Inflammatory macrophage (primary cell): ENCODE data around the gene PHF12.
"Not testable (repeated sequence)": the region's sequence is repeated elsewhere in the genome, so short reads cannot be mapped to it uniquely, and the experiment has no call there.

Experiments
- DNase-seq, 2 donors: peaks; one replicate each; pipeline ENCODE4 v3.0.0-alpha.2; 2020 to 2022

The PHF12 gene

DNA sequence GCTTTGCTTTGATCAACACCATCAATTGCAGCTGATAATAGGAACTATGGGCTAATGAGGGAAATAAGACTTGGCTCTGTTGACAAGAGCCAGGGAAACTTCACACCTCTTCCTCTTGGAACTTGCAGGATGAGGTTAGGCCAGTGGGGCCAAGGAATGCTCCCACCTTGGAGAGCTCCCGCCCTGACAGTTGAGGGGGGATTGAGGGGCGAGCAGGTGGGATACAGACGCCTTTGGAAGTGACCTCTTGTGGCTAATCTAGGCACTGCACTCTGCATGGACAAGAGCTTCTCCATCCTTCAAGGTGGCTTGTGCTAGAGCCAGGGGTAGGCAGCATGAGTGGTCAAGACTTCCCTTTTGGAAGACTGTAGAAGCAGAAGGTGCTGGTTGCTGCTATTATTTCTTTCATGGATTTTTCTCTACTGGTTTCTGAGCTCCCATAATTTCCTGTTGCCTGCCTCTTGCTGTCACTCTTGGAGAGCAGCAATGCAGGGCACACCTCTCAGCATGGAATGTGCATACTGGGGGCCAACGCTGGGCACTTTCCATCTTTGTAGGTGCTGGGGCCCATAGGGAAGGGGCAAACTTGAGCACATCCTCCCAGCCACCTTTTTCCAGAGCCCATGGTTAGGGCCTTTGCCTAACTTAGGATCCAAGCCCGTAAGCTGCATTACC is 2.3 kb upstream of the PHF12 start:
- peak in 1 of 2 donors; percentile 24 for DNase-seq

DNA sequence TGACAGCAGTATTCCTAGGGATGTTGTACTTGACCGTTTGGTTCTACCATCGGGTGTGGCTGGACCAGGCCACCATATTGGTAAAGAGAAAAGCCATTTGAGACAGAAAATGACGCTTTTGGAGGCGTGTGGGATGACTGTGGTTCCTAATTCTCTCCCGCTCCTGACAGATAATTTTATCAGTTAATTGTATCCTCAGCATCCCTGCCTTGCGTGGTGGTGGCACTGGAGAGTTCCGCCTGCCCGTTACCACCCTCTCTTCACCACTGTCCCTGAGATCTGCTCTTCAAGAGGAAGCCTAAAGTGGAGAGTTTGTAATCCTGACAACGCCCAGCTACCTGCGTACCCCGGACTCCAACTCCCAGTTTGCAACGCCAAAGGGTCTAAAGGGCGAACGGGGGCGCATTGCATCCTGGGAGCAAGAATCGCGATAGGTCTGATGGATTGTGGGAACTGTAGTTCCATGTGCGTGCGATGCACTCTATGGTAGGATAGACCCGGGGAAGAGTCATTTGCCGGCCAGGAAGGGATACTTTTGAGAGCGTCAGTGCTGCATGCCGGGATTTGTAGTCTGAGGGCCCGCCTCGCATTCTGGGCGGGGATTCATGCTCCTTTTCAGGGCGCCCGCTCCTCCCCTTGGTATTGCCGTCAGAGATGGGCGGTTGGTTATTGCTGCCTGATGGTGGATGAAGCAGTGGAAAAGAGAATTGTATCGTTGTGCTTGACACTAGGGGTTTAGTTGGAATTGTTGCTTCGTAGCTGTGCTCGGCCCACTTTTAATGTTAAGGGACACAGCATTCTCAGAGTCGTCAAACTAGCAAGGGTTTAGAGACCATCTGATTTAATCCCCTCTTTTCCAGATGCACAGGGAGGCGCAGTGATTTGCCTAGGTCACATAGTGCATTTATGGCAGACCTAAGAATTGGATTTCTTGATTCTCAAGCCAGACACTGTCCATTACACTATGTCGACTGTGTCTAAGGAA is 965 bp upstream of the PHF12 start:
- DNase-seq, result peak; percentile 99 to 100

DNA sequence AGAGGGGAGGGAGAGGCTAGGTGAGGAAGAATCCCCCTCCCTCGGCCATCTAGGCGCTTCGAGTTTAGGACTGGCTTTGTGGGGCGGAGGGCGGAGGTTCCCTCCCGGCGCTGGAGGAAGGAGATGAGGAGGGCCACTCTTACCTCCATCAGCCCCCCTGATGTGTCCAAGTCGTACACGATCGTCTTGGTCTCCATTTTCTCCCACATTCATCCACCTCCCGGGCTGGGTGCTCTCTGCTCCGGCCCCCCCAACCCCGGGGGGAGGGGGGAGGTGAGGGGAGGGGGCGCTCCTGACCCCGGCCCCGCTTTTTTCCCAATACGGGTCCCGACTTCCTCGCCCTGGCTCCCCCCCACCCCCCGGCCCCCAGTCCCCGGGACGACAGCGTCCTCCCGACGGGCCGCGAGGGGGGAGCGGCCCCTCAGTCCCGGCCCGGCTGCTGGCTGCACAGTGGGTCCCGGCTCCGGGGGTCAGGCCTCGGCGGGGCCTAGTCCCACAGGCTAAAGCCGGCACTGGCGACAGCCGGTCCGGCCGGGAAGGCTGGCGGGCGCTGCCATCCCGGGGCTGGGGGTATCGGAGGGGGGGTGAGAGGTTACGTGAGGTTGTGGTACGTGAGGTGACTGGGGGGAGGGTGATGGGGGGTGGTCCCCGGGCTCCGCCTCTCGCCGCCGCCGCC is 428 bp downstream of the PHF12 start:
- no peak for DNase-seq

DNA sequence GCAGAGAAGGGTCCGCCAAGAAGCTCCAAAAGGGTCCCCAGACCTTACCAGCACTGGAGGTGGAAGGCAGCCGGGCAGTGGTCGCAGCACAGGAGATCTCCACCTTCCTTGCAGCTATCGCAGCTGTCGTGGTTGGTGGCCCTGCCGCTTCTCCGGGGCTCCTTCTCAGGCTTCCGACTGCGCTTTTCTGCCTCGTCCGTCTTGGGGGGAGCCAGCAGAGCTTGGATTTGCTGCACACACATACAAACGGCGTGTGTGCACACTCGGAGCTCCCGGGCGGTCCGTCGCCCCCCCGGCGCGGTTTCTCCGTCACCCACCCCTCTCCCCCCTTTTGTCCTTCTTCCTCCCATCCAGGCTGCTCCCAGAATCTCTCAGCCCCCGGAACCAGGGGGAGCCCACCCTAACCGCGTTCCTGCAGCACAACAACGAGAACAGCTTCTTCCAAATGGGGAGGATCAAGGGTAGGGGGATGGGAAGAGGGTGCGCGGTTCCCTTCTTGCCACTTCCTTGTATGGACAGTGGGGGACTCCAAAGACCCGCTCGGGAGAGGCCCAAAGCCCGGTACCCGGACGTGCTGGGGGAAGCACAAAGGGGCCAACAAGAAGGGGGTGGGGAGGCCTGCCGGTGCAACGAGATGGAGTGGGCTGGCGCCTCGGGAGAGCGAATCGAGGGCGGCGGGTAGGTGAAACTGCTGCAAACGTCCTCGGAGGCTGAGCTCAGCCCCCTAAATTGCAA is 1.1 kb downstream of the PHF12 start:
- peak; percentile 45 to 46 for DNase-seq

DNA sequence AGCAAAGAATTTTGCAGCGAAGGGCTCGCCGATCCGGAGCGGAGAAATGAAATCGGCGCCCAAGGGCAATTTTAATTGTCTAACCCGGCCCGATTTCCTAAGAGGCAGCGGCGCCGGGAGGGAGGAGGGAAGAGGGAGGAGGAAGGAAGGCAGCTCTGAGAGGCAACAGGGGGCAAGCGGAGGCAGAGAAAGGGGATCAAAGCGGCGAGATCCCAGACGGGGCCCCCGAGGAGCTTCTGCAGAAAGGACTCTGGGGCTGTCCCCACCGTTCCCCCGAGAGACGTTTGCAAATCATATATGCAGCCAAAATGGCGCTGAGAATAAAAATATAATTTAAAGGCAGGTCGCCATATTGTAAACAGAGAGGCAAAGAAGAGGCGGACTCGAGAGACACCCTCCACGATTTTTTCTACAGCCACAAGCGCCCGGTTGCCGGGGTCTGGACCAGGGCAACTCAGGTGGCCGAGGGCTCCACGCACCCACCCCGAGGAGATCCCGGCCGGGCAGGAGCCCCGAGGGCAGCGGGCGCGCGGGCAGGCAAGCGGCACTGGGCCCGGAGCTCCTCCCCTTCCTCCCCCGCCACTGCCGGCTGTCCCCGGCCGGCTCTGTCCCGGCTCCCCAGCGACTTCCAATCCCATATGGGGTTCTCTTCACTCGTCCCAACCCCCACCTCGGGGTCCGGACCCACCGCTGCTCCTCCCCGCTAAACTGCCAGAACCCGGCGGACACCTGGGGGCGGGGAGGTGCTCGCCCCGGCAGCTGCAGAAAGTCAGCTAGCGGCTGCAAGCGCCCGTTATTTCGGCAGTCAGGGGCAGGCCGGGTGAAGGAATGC is 1.9 kb downstream of the PHF12 start:
- DNase-seq, result peak; percentile 56 to 63

DNA sequence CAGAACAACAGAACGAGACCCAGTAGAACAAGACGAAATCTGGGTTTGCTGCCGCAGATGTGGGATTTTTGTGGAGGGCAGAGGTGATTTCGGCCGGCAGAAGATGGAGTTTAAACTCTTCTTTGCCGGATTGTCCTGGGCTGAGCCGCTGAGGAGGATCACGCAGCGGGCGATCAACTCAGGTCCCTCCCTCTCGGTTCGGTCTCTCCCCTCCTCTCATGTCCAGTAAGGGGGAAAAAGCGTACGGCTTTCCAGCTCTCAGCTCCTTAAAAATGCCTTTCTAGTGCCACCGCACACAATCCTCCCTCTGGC is 2.5 kb downstream of the PHF12 start:
- DNase-seq, result no peak

DNA sequence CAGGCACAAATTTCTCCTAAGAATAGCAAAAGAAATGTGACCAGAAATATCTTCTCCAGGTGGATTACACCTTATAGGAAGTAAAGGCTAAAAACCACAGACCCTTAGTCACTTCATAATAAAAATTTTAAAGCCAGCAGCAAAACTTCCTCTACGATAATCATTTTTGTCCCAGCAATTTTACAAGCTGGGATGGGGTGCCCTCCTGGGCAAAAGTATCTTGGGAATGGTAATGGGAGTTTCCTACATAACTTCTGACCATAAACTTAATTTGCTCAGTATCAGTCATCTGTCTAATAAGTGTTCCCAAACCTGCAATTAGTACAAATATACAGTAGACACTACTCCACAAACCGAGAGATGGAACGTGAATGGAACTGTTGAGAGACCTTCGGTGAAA is 3.0 kb downstream of the PHF12 start:
- DNase-seq, result no peak

DNA sequence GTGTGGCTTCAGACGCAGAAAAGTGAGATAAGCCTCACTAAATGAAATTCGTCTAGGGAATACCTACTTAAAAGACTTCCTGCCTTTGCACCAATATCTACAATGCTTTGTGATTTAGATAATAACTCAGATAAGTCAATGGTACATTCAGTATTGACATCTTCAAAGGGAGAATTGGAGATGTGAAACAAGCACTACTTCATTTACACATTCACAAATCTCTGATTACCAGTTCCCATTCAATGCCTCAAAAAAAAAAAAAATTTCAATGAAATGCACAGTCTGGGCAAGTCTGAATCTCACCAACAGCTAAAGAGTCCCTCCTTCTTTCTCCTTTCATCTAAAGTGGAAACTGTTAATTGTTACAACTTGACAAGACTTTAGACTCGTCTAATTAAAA is 3.7 kb downstream of the PHF12 start:
- DNase-seq, result no peak

DNA sequence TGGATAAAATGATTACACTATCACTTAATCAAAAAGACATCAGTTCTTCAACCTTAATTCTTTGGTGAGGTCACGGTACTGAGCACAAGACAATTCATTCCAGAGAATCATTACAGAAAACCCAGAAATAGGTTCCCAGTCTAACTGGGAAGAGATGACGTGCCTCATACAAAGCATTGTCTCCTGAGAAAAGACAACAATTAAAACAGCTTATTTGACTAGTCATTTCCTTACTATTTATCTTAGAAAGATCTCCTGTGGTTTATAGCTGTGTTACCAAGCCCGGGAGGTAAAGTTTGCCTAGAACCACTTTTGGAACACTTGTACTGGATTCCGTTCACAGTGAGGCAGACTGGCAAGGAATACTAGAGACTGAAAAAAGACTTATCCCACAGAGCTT is 5.1 kb downstream of the PHF12 start:
- no peak for DNase-seq

DNA sequence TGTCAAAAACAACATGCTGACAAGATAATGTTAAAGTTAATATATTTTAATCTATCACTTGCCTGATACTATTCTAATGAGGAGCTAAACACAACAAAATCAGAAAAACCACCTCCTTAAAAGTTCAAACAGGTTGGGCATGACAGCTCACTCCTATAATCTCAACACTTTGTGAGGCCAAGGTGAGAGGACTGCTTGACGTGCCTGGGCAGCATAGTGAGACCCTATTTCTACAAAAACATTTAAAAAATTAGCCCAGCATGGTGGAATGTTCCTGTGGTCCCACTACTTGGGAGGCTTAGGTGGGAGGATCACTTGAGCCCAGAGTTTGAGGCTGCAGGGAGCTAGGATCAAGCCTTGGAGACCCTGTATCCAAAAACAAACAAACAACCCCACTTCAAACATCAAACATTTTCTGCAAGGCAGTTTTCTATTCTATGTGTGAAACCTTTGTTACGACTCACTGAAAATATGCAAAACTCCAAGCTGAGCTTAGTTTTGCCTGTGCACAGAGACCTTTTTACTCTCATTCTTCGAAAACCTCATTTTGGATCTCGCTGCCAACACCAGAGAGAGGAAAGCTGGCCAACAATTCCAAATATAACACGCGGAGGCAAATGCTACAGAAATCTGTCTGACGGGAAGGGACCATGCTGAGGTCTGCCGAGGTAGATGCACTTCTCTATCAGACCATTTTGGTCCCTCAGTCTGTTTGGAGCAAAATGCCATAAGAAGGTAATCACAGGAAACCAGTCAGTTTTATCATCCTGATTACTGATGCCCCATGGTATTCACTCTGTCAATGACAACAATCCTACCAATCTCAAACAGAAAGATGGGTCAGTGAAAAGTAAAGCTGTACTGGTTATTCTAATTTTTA is 6.2 kb downstream of the PHF12 start:
- DNase-seq, result no peak

DNA sequence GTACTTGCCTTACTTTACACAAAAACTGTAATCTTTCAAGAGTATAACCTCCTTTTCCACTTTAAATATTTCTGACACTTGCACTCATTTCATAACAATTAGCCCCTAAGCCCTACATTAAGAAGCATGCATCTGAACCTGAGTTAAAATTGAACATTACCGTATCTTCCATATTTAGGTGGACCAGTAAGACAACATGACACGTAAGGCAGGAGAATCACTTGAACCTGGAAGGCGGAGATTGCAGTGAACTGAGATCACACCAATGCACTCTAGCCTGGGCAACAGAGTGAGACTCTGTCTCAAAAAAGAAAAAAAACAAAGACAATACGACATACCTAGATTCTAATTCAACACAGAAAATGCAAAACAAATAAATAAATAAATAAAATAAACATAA is 7.0 kb downstream of the PHF12 start:
- no peak for DNase-seq

DNA sequence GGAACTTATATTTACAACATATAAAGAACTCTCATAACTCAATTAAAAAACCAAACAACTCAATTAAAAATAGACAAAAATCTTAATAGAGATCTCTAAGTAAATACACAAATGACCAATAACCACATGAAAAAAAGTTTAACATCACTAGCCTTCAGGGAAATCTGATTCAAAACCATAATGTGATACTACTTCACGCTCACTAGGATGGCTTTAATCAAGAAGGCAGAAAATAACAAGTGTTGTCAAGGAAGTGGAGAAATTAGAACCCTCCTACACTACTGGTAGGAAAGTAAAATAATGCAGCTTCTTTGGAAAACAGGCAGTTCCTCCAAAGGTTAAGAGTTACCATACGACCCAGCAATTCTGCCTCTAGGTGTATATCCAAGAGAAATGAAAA is 8.4 kb downstream of the PHF12 start:
- DNase-seq, result no peak

DNA sequence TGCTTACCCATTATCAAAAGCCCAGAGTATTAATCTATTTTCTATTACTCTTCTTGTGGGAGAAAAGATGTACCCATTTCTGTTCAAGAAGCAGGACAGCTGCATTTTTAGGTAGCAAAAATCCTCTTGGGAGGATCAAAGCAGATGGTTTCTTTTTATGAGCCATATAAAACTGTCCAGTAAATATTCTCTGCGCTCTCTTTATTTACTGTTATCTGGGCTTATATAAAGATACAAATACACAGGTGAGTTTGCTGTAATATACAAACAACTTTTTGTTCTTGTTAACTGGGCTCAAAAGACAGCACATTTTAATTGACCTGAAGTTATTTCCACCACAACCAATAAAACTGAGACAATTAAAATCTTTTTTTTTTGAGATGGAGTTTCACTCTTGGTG is 10.1 kb downstream of the PHF12 start:
- DNase-seq, result no peak

DNA sequence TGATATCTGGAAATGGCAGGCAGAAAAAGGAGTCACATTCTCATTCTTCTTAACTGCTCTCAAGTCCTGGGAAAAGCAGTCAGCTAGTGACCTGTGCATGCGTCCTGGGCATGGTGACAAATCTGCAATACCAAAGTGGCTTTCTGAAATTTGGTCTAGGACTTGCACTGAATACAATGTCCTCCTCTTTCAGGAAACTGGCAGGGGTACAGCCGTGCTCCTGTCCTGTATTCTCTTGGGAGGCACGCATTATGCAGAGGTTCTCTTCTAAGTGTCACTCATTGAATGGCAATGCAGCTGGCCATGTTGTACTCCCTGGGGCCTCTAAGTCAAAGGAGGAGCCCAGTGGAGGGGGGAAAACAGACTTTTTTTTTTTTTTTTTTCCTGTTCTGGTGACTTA is 10.6 kb downstream of the PHF12 start:
- DNase-seq, result no peak

DNA sequence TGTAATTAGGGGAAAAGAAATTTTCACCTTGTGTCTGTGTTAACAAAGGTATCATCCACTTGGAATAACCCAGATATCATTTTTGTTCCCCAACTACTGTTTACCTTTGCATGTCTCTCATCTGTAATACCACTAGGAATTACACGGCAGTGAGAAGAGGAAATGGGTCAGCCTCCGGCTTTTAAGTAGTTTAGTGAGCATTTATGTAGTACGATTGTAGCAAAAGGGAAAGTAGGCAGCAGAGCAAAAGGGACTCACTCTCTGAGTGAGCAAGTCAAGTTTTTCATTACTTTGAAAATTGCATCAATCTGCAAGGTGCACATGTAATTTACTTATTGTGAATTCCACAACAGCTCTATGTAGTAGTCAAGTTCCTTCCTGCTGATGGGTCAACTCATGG is 11.2 kb downstream of the PHF12 start:
- DNase-seq, result no peak

DNA sequence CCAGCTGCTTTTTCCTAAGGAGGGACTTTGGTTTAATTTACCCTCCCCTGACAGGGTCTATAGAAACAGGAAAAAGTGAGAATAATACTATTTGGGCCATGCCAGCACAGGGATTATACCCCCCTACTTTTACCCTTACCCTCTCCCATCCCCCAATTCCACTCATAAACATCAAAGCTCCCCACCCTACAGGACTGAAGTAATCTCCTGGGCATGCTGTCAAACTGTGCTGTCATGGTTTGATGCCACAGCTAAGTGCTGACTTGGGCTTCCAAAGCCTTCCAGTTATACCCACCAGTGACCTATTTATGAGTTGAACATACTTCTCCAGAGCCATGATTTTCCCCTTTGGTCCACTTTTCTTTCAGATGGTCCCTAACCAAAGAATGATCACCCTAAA is 12.8 kb downstream of the PHF12 start:
- DNase-seq, result no peak

DNA sequence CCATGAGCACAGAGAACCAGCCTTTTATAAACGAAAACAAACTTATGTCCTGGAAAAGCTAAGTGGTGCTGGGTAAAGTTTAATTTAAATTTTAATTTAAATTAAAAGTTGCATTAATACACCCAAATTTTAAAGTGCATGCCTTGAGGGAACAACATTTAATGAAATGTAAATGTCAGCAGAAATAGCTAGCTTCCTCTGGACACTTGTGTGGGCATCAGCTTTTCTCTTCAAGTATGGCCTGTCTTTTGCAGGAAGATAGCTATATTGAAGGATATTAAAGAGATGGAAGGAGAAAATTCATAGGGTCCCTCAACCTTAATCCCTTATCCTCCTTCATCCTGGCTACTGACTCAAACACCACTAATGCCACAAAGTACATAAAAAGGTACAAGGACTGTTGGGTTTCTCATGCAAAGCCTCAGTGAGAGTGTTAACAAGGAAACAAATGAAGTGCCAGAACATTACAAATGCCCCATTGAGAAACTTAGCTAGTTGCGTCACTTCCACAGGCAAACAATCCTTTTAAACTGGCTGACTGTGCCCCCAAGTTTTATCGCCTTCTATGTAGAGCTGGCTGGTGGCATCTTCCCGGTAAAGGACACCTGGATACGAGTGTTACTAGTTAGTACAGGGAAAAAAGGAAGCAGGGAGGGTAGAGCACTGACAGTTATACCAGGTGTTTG is 14.1 kb downstream of the PHF12 start:
- peak; percentile 68 to 78 for DNase-seq

DNA sequence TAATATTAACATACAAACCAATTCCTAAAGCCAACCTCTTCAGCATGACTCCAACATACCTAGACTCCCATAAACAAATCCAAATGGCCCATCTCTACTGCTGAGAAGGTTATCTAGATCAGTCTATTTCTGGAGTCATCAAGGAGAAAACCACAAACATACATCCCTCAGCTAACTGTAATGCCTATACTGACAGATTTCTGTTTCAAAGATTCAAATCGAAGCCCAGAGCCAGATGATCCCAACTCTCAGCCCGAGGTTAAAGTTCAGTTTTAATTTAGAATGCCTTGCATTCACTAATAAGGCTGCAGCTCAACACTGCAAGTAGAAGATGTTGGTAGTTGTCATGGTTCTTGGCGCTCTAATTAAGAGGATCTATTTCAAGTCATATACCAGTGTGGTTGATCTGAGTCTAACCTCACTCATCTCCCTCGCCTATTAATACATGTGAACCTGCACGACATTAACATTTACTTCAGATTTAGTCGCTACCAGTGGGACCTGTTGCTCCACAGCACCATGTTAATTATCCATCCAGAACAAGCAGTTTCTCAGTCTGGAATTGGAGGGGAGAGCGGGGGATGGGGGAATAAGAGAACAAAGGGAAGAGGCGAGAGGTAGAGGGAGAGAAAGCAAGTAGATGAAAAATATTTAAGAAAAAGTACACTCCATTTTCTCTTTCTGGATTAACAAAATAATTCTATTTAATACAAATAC is 15.4 kb downstream of the PHF12 start:
- no peak for DNase-seq

DNA sequence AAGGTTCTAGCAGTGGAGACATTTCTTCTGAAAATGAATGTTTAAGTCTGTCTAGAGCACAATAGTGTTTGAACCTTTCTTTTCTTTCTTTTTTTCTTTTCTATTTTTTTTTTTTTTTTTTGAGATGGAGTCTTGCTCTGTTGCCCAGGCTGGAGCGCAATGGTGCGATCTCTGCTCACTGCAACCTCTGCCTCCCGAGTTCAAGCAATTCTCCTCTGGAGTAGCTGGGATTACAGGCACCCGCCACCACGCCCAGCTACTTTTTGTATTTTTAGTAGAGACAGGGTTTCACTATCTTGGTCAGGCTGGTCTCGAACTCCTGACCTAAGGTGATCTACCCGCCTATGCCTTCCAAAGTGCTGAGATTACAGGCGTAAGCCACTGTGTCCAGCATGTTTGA is 16.8 kb downstream of the PHF12 start:
- DNase-seq, result not testable (repeated sequence)

DNA sequence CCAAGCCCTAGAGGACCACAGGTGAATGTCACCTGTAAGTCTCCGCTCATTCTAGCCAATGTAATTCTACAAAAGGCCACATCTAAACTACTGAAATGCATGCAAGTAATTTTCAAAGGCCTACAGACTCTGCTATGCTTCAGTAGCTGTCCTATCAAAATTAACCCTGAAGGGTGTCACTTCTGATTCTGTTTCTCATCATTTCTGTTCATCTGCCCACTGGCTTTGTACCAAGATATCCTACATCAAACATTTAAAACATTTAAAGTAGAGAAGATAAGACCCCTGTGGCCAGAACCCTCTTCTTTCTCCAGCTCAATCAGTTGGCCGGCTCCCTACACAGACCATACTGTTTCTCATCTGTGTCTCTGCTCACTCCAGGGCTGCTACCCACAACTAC is 21.5 kb downstream of the PHF12 start:
- no peak for DNase-seq
